ENCODE data around the gene MYH11.

- TF ChIP-seq TAF1 (IDR thresholded peaks at IDR 0.05; ENCODE audit: borderline replicate concordance, insufficient read depth, low read length), result no peak
- TF ChIP-seq POLR2AphosphoS5 (IDR thresholded peaks at IDR 0.05; ENCODE audit: low read depth, low read length), result no peak
- no peak for TF ChIP-seq REST (IDR thresholded peaks at IDR 0.05; ENCODE audit: insufficient read depth in 1 of 2, low read depth in 2 of 2, low read length in 2 of 2)
- TF ChIP-seq FOXP2 (optimal IDR thresholded peaks at IDR 0.05; ENCODE audit: borderline replicate concordance, extremely low read depth, extremely low read length, insufficient read depth), result no peak
Measured at GRCh38 chr16:15798671-15799070, 58.2 kb downstream of the MYH11 start.

All from PFSK-1 (cell line).